Stimulated activated naive CD4-positive, alpha-beta T cell (primary cell): ENCODE results near the gene CCDC148.

ENCODE experiments used
- DNase-seq, 6 experiments: peaks; one replicate each; lab custom pipeline; 2025; lab: John Stamatoyannopoulos, UW

Gene CCDC148

DNA sequence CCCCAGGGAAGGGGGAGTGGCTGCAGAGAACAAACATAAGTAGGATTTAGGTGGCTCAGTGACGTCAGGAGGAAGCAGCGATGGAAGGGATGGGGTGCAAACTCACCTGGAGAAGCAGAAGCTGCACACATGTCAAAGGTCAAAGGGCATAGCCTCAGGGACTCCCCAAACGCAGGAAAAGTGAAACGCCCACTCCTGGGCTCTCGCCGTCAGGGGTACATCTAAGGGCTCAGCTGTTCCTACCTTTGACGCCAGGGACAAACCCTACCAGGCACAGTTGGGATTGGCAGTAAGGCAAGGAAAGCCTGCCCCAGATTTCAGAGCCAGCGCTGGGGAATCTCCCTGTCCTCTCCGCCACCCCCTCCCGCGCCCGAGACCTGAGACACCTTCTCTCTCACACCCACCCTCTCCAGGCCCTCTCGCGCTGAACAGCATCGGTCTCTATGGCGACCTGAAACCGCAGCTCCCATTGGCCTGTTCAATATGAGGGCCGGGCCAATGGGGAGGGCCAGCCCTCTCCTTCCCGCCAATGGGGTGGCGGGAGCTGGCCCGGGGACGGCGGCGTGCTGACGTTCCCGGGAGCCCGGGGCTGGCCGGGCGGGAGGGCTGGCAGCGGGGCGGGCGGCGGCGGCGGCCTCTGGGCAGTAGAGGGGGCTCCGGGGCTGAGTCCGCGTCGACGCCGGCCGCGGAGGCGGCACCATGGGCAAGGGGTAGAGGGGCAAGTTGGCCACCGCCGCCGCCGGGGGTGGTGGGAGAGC is at the start of gene CCDC148, which contains the start of gene PKP4:
Gene CCDC148, minus strand, starts transcription at position 445 of the 758 bp plus-strand sequence. Its CDS starts 314 bp downstream, at position 131.
Gene PKP4, plus strand, starts transcription at position 644 of the 758 bp plus-strand sequence. CDS start 76,233 bp downstream, outside the sequence.
- peak; percentile 83 to 92 (median 86) for DNase-seq

DNA sequence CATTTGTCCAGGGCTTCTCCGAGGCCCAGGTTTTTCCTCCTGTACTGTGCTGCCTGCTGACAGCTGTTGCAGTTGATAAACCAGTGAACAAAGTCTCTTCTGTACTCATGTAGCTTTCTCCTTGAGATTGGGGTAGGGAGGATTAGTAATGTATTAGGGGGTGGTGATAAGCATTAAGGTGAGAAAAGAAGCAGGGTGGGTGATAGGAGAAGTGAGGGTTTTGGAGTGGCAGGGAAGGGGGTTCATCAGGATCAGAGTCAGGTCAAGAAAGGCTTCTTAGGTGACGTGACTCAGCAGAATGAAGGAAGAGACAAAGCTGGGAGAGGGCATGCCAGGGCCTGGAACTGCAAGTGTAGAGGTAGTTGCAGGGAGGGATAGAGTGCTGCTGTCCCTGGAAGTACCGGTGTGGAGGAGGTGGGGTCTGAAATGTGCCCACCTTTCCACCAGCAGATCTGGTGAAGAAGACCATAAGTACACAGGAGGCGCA is 48.9 kb upstream of the CCDC148 start:
- no peak for DNase-seq

DNA sequence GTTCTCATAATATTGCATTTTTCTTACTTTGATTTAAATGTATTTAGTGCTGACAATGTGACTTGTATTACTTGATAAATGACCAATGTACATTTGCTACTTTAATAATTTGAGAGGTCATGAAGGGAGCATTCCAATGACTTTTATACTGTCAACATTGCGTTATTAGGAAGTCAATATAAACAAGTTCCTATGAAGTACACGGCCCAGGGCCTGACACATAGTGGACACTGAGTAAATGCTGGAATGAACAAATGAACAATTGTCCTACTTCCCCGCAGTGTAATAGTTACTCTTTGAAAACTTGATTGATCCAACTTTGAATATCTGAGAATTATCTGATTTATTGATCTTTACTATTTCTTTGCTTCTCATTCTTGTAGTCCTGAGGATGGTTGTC is 47.5 kb upstream of the CCDC148 start:
- no peak for DNase-seq

DNA sequence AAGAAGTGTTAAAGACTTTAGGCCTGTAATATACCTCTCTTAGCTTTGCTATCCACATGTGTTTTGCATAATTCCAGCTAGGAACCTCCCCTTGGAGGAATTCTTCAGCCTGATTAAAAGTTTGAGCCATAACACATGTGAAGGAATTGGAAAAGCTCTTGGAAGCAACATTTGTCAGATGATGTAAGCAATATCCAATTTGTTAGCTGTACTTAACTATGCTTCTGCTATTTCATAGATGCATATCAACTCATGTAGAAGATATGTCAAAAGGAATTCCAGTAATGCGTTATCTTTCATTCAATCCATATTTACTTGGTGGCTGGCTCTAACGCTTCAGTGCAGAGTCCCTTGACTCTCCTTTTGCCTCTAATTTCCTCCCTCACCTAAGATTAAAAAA is 46.4 kb upstream of the CCDC148 start:
- DNase-seq, result no peak

DNA sequence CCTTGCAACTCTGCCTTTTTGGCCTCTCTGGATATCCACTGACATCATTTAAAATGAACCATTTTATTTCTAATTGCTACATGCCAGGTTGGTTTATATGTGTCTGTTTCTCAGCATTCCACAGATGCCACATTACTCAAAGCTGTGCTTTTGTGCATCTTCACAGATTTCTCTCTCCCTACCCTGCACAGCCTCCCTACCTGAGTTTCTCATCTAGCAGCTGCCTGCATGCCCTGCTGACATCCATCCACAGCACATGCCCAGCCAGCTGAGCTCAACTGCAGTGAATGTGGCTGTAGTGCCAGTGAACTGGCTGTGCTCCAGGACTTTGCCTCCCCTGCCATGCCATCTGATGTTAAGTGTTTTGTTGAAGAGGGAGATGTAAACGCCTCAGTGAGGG is 44.7 kb upstream of the CCDC148 start:
- DNase-seq, result no peak

DNA sequence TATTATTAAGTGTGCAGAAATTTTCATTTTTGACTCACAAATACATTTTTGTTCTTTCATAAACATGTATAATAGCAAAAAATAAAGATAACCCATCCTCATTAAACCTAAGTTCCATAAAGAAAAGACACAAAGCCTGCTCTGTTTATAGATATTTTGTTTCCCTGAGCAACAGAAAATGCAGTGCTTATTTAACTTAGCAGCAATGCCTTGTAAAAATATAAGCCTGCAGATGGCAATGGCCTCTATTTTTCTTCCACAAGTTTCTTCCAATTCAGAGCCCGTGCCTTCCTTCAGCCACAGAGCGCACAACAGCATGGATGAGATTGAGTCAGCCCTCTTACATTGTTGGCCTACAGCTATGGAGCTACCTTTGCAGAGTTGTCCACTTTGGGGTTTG is 43.8 kb upstream of the CCDC148 start:
- no peak for DNase-seq

DNA sequence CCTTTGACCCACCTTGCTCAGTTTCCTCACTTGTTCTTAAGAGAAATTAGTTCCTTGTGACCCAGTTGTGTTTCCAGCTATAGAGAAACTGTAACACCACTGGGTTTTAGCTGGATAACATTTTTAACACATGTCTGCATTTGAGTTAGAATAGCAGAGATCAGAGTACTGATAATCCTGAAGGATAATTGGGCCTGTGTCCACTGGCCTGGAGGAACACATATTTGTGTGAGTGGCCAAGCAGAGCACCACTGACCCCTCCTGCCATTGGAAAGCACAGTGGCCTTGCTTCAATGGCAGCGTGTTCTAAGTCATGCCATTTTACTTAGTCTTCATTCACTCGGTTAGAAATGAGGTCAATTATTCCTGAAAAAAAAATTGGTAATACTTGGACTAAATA is 42.8 kb upstream of the CCDC148 start:
- DNase-seq, result no peak

DNA sequence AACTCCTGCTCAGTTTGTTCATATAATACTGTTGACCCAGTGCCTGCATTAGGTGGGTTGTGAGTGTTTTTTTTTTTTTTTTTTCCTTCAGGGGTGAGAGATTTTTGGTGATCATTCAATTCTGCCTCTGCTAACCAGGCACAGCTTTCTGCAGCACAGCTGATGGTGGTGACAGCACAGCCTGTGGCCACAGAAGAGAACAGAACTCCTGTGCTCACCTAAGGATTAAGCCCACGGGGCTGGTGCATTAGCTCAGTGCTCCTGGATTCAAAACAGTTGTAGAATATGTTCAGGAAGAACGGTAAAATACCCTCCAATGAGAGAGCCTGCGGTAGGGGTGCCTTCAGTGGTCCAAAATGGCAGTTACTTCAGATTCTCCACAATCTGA is 42.2 kb upstream of the CCDC148 start:
- DNase-seq, result no peak

DNA sequence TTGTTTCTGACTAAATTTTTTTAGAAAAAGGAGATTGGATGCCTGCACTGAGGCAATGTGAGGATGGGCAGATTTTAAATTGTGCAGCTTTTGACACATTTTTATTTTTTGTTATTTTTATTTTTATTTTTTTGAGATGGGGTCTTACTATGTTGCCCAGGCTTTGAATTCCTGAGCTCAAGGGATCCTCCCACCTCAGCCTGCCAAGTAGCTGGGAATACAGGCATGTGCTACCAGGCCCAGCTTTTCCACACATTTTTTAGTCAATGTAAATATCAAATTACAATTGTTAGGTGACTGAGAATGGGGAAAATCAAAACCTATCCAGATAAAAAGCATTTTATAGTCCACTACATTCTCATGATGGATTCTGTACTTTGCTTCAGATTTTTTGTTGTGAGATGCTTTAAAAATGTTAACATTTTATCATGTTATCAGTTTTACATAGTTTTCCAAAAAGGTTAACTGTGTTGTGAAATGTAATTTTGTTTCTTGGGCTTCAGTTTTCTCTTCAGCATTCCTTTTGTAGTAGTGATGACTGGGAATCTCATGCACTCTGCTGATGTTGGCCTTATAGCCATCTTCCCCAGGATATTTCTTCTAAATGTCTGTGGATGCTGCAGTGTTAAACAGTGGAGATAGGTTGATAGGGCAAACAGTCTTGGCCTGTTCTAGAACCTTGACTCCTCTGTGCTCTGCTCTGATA is 41.6 kb upstream of the CCDC148 start:
- no peak for DNase-seq

DNA sequence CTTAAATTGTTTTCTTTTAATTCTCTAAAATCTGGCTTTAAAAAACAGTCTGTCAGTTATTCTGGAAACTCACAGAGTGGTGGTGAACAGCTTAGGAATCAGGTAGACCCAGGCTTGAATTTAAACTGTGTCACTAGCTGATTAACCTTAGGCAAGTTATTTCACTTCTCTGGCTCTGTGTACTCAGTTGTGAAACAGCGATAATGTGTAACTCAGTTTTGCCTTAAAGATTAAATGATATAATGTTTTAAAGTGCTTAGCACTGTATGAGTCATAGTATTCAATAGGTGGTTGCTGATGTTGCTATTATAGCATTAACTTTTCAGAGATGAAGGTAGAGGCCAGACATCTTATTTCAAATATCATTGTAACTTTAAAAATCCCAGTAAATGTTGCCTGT is 40.9 kb upstream of the CCDC148 start:
- DNase-seq, result no peak

DNA sequence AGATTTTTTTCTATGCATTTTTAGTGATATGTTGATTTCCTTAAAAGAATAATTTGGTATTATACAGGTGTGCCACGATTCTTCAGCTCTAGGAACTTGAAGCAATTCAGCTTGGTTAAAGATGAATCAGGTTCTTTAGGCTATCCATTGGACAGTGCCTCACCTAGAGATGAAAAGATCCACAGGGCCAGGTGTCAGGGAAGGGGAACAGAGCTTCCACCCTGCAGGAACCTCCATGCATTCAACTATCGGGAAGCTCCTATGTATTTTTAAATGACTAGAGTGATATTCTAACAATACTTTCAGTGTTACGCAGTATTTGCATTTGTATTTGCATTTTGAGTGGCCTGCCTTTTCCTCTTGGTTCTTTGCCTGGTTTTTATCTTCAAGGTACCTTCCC is 40.4 kb upstream of the CCDC148 start:
- DNase-seq, result no peak

DNA sequence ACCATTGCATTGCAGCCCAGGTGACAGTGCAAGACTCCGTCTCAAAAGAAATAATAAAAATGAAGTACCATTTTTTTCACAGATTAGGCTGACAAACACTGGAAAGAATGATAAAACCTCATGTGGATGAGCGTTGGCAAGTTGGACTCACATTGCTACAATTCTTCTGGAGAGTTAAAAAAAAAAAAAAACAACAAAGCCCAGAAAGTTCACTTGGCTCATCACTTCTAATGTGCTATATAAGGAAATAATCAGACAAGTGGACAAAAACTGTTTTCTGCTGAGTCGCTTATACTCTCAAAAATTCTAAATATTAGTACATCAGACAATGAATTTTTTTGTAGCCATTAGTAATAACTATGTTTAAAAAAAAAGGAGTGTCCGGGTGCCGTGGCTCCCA is 38.6 kb upstream of the CCDC148 start:
- DNase-seq, result no peak

DNA sequence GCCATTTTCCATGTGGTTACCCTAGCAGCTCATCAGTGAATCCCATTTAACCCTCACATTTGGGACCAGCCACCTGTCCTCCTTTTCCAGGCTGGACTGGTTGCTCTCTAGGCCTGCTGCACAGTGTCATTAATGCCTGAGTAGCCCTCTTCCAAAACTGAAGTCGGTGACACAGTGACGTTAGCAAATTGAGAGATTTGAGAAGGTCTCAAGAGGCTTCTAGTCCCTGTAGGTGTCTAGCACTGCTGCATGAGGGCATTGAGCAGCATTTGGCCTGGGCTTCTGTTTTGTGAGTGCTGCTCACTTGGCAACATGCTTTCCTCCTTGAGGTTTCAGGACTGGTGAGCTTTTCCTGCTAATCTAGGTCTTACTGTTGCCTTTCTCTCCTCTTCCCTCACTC is 36.9 kb upstream of the CCDC148 start:
- DNase-seq, result no peak

DNA sequence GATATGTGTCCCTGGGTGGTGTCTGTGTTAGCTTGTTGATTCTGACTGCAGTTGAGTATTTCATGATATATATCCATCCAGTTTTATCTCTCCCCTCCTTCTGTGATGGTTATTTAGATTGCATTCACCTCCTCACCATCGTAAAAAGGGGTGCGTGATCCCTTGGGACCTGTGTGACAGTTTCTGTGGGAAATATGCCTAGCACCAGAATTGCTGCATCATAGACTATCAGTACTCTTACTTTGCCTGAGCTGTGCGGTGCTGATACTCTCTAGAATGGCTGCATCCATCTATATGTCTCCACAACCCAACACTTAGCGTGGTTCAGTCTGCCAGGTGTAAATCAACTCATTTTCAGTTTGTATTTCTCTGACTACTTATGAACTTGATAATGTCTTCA is 34.5 kb upstream of the CCDC148 start:
- DNase-seq, result no peak

DNA sequence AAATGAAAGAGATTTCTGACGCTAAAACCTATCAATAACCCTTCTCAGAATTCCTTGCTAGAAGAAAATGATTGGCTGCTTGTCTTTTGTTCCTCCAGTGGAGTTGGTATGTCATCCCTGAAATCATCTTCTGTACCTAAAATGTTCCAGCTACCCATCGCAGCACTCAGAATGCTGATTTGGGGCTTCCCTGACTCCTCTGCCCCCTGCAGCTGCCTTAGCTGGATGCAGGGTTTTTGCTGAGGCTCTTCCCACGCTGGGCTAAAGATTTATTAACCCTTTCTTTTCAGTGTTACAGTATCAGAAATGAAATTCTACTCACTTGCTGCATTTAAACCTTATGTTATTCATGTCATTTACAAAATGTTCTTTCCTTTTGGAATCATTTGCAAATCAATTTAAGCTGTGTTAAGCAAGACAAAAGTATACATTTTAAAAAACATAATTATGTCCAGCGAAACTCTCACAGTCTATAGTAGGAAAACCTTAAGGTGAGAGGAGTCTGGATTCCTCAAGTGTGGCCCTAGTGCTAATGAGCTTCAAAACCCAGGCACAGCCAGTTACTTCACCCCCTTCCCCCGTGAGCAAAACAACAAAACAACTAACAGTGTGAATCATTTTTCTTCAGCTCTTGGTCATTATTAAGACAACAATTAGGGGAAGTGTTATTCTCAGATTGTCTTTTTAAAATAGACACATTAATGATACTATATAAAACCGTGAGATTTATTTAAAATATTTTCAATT is 33.0 kb upstream of the CCDC148 start:
- DNase-seq, result no peak

DNA sequence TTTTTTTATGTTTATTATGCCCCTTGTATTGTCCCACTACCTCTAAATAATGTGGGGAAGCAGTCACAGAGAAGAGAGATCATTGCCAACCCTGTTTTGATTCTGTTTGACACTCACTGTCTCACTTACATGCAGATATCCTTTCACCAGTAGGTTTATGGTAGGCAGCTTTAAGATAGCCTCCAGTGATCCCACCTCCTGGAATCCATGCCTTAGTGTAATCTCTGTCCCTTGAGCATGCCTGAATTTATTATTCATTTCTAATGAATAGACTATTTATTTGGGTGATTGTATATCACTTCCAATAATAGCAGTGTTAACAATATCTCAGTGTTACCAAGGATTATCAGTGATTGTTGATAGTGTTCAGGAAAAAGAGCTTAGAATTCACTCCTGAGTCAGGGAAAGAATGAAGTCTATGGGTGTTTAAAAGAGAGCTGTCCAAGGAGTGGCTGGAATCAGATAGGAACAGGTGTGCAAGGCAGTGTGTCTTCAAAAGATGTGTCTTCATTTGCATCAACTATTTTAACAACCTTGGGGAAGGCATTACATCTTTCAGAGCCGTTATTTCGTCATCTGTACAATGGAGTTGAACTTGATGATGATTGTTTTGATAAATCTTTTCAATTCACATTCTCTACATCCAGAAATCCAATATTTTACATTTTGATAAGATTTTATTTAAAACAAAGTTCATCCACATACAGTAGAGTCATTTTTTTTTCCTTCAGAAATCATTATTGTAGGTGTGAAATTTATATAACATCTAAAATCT is 32.1 kb upstream of the CCDC148 start:
- DNase-seq, result no peak

DNA sequence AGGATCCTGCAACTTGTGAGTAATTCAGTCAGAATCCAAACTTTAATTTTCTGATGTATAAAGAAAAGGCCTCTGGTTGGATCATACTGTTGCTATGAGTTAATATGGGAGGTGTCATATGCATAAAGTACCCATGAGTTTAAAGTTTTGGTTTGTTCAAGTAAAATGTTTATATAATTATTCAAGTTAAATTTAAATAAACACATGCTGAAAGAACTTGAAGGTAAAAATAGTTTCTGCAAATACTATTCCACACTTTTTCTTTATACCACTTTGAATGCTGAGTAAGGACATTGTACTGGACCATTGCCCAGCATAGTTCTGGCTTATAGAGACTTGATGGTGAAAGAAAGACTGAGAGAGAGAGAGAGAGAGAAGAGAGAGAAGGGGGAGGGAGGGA is 30.9 kb upstream of the CCDC148 start:
- DNase-seq, result no peak

DNA sequence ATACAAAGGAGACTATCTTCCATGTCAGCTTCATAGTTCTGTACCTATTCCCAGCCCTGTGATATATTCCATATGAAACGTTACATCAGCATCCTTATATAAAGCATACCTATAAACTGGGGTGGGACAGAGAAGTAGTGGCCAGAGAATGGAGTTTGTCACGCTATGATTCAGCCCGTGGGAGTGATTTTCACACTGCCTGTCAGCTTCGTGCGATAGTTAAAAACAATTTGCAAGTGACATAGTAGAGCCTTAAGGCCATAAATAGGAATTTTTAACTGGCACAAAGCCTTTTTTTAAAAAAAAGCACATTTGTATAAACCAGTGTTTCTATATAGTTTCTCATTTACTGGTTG is 30.4 kb upstream of the CCDC148 start:
- no peak for DNase-seq

DNA sequence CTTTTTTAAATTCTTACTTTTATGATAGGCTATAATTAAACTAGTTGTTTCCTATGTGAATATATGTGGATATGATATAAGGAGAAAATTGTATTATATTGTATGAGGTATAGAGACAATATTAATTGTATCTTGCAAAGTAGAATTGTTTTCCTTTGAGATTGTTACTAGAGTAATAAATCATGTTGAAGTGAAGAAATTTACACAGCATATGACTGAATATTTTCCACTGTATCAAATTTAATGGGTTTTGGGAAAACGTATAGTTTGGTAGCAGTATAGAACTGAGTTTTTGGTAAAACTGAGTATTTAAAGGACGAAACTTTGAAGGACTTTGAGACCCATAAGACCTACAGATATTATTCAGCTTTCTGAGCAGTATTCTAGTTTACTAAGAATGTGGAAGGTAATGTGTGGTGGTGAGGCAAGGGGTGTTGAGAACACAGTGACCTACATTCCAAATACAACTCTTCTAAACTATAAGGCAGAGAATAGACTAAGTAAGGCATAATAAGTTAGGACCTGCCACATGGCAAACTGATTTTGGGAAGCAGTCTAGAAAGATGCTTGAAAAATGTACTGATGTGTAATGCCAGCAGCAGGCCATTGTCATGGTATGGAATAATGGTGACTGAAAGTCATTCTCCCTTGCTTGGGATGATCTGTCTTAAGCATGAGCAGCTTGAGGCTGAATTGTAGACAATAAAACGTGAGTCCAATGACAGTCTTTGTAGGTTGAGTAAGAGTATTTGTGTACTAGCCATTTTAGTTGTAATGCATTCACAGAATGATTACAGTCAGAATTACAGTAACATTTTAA is 29.8 kb upstream of the CCDC148 start:
- DNase-seq, result no peak

DNA sequence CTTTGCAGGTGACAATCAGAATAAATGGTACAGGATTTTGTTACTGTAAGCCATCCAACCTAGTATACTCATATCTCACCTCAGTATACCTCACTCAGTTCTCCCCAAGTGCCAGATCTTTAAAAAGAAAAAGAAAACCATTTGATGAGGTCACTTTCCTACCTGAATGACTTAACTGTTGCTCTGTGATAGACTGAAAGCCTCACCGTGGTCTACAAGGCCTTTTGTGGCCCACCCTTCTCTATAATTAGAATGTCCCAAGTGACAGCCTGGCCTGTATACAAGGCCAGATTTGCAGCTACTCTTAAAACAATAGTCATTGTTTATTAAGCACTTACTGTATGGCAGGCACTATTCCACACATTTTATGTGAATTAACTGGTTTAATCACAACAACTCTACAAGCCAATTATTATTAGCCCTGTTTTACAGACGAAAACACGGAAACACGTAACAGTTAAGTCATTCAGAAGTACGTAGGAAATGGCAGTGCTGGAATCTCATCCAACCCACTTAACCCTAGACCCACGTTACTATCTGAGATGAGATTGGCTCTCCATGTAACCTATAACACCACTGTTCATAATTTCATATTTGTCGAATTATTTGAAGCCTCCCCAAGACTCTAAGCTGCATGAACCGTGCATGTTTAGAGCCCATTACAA is 28.5 kb upstream of the CCDC148 start:
- no peak for DNase-seq

DNA sequence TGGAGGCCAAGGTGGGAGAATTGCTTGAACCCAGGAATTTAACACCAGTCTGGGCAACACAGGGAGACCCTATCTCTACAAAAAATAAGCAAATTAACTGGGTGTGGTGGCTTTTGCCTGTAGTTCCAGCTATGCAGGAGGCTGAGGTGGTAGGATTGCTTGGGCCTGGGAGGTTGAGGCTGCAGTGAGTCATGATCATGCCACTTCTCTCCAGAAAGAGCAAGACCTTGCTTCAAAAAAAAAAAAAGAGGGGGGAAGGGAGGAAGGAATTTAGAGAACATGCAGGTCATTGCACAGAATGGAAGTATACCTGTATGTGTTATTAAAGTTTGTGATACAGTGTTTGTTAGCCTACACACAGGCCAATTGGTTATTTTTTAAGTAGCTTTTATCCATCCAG is 26.0 kb upstream of the CCDC148 start:
- no peak for DNase-seq
